ENCODE data around the gene LARP4B. TPM values are rescaled to one million over a fixed set of nuclear protein-coding genes. Genes with fewer than 3 reads are reported as not detected.

The LARP4B gene
- total RNA-seq, 1 experiment from 2014 or later, result 47.7 TPM

- no peaks in the 10 kb centered on the region for H3K9me3 ChIP-seq (replicated peaks)
- H3K4me1 ChIP-seq (replicated peaks), result no peaks in the 10 kb centered on the region
- H3K4me3 ChIP-seq, result no peak overlapping the region
- H3K36me3 ChIP-seq, result peaks cover 17% of the 10 kb centered on the region
- no peak for DNase-seq (ENCODE audit: low read depth in 1 of 2, low spot score in 2 of 2)
- H3K27me3 ChIP-seq (replicated peaks), result no peaks in the 10 kb centered on the region
- H3K27ac ChIP-seq, result no peak overlapping the region
Observed at GRCh38 chr10:898141-898540, 33.4 kb downstream of the LARP4B start.

- no peaks in the 10 kb centered on the region for H3K4me1 ChIP-seq (replicated peaks)
- peaks cover 7% of the 10 kb centered on the region for H3K36me3 ChIP-seq
- no peaks in the 10 kb centered on the region for H3K27me3 ChIP-seq (replicated peaks)
- no peaks in the 10 kb centered on the region for H3K9me3 ChIP-seq (replicated peaks)
- DNase-seq (ENCODE audit: low read depth in 1 of 2, low spot score in 2 of 2), result no peak
- no peak overlapping the region for H3K27ac ChIP-seq
- H3K4me3 ChIP-seq, result no peak overlapping the region
Observed at GRCh38 chr10:896982-897381, 34.5 kb downstream of the LARP4B start.

DNA sequence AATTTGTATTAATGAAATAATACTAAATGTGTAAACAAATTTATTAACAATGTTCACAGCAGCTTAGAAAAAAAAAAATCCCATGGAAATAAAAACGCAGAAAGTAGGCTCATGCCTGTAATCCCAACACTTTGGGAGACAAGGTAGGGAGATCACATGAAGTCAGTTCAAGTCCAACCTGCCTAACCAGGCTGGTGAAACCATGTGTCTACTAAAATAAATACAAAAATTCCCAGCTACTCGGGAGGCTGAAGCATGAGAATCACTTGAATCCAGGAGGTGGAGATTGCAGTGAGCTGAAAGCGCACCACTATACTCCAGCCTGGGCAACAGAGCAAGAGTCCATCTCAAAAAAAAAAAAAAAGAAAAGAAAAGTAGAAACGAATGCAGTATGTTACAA, 36.2 kb downstream of the LARP4B start:
- Histone ChIP-seq H3K4me3 (no peak overlapping the region), H3K27ac (no peak overlapping the region), H3K27me3 (replicated peaks) (no peaks in the 10 kb centered on the region), H3K36me3 (peaks cover 3% of the 10 kb centered on the region), H3K4me1 (replicated peaks) (no peaks in the 10 kb centered on the region), H3K9me3 (replicated peaks) (no peaks in the 10 kb centered on the region)
- DNase-seq (ENCODE audit: low read depth in 1 of 2, low spot score in 2 of 2), result no peak

- no peak overlapping the region for H3K4me3 ChIP-seq
- H3K27me3 ChIP-seq (replicated peaks), result no peaks in the 10 kb centered on the region
- H3K27ac ChIP-seq, result no peak overlapping the region
- no peaks in the 10 kb centered on the region for H3K4me1 ChIP-seq (replicated peaks)
- no peak for DNase-seq (ENCODE audit: low read depth in 1 of 2, low spot score in 2 of 2)
- H3K9me3 ChIP-seq (replicated peaks), result no peaks in the 10 kb centered on the region
- peaks cover 88% of the 10 kb centered on the region for H3K36me3 ChIP-seq
Observed at GRCh38 chr10:878895-879294, 52.6 kb downstream of the LARP4B start.

GRCh38 chr10:878333-878759, 53.2 kb downstream of the LARP4B start:
- Histone ChIP-seq H3K4me1 (replicated peaks) (no peaks in the 10 kb centered on the region), H3K36me3 (peaks cover 92% of the 10 kb centered on the region), H3K27ac (no peak overlapping the region), H3K9me3 (replicated peaks) (no peaks in the 10 kb centered on the region), H3K27me3 (replicated peaks) (no peaks in the 10 kb centered on the region), H3K4me3 (no peak overlapping the region)
- DNase-seq (ENCODE audit: low read depth in 1 of 2, low spot score in 2 of 2), result no peak

DNA sequence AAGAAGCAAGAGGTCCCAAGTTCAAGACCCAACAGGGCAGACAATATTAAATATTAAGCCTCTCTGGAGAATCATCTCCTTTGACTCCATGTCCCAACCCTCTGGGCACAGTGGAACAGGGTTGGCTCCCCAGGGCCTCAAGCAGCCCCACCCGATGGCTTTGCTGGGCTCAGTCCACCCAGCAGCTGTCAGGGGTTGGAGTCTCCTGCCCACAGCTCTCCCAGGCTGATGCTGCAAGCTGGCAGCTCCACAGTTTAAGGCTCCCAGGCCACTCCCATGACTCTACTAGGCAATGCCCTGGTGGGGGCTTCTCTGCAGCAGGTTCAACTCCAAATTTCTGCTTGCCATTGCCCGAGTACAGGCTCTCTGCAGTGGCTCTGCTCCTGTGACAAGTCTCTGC, 55.1 kb downstream of the LARP4B start:
- no peaks in the 10 kb centered on the region for H3K4me1 ChIP-seq (replicated peaks)
- H3K27ac ChIP-seq, result no peak overlapping the region
- peaks cover 95% of the 10 kb centered on the region for H3K36me3 ChIP-seq
- H3K9me3 ChIP-seq (replicated peaks), result no peaks in the 10 kb centered on the region
- no peaks in the 10 kb centered on the region for H3K27me3 ChIP-seq (replicated peaks)
- no peak for DNase-seq (ENCODE audit: low read depth in 1 of 2, low spot score in 2 of 2)
- H3K4me3 ChIP-seq, result no peak overlapping the region

- Histone ChIP-seq H3K36me3 (peaks cover 78% of the 10 kb centered on the region), H3K4me1 (replicated peaks) (no peaks in the 10 kb centered on the region), H3K27me3 (replicated peaks) (no peaks in the 10 kb centered on the region), H3K4me3 (no peak overlapping the region), H3K27ac (no peak overlapping the region), H3K9me3 (replicated peaks) (no peaks in the 10 kb centered on the region)
- DNase-seq (ENCODE audit: low read depth in 1 of 2, low spot score in 2 of 2), result no peak
Observed at GRCh38 chr10:873020-873419, 58.5 kb downstream of the LARP4B start.

DNA sequence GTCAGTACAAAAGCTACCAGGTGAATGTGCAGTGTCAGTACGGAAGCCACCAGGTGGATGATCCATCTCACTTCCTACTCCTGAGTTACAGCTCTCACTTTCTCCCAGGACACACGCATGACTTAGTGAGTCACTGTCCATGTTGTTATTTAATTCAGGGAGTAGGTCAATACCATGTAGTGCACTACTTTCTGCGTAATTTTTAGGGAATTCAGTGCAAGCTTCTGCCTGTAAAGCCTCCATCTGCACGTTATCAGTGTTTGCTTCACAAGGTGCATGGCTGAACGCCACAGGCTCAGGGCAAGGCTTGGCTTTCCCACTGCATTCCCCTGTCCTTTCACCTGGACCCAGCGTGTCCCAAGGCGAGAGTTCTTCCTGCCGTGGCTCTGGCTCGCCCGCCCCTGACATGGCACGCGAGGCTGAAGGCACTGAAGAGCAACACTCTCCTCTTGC, 59.5 kb downstream of the LARP4B start:
- Histone ChIP-seq H3K27me3 (replicated peaks) (no peaks in the 10 kb centered on the region), H3K27ac (no peak overlapping the region), H3K36me3 (peaks cover 75% of the 10 kb centered on the region), H3K4me3 (no peak overlapping the region), H3K9me3 (replicated peaks) (no peaks in the 10 kb centered on the region), H3K4me1 (replicated peaks) (no peaks in the 10 kb centered on the region)
- no peak for DNase-seq (ENCODE audit: low read depth in 1 of 2, low spot score in 2 of 2)

DNA sequence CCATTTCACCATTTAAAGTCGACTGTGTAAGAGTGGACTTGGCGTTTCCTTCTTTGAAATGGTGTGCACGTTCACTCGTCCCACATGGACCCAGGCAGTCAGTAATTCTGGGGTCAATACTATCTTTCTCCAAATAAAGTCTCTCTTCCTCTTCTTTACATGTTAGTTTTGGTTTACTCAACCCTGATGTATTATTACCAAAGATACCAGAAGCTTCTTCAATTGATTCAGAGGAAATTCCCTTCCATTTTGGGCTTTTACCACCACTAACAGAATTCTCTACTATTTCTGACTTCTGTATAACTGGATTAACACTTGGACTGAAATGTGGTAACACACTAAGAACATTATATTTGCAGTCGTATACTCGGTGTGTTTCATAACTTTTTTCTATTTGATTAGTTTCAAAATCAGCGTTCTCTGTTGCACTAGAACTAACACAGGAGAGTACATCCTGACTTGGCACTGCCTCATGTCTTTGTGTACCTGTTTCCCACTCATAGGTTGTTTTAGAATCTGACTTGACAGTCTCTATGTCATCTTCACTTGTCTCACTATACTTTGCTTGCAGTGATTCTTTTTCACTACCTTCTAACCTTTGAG, 60.8 kb downstream of the LARP4B start:
- Histone ChIP-seq H3K36me3 (peaks cover 75% of the 10 kb centered on the region), H3K4me3 (no peak overlapping the region), H3K4me1 (replicated peaks) (no peaks in the 10 kb centered on the region), H3K27ac (no peak overlapping the region), H3K27me3 (replicated peaks) (no peaks in the 10 kb centered on the region), H3K9me3 (replicated peaks) (no peaks in the 10 kb centered on the region)
- DNase-seq (ENCODE audit: low read depth in 1 of 2, low spot score in 2 of 2), result no peak

GRCh38 chr10:869171-869570, 62.3 kb downstream of the LARP4B start:
- no peaks in the 10 kb centered on the region for H3K9me3 ChIP-seq (replicated peaks)
- no peak for DNase-seq (ENCODE audit: low read depth in 1 of 2, low spot score in 2 of 2)
- H3K4me3 ChIP-seq, result no peak overlapping the region
- no peaks in the 10 kb centered on the region for H3K4me1 ChIP-seq (replicated peaks)
- H3K27ac ChIP-seq, result no peak overlapping the region
- peaks cover 72% of the 10 kb centered on the region for H3K36me3 ChIP-seq
- H3K27me3 ChIP-seq (replicated peaks), result no peaks in the 10 kb centered on the region

DNA sequence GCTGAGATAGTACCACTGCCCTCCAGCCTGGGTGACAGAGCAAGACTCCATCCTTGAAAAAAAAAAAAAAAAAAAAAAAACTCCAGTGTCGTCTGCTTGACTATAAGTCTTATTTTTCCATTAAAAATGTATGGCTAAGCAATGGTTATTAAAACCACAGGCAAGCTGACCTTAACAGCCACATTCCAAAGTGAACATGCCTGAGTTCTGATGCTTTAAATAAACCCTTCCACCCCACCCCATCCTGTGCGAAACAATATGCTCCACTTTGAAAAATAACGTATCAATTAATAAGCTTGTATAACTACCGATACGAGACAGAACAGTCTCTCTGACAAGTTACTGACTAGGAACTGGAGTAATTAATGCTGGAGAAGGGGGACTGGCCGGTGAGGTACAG, 63.7 kb downstream of the LARP4B start:
- H3K9me3 ChIP-seq (replicated peaks), result no peaks in the 10 kb centered on the region
- no peaks in the 10 kb centered on the region for H3K4me1 ChIP-seq (replicated peaks)
- peaks cover 71% of the 10 kb centered on the region for H3K36me3 ChIP-seq
- no peak for DNase-seq (ENCODE audit: low read depth in 1 of 2, low spot score in 2 of 2)
- H3K27me3 ChIP-seq (replicated peaks), result no peaks in the 10 kb centered on the region
- no peak overlapping the region for H3K4me3 ChIP-seq
- no peak overlapping the region for H3K27ac ChIP-seq

GRCh38 chr10:866577-866941, 64.9 kb downstream of the LARP4B start:
- Histone ChIP-seq H3K4me1 (replicated peaks) (no peaks in the 10 kb centered on the region), H3K9me3 (replicated peaks) (no peaks in the 10 kb centered on the region), H3K36me3 (peaks cover 71% of the 10 kb centered on the region), H3K4me3 (no peak overlapping the region), H3K27me3 (replicated peaks) (no peaks in the 10 kb centered on the region), H3K27ac (no peak overlapping the region)
- no peak for DNase-seq (ENCODE audit: low read depth in 1 of 2, low spot score in 2 of 2)

DNA sequence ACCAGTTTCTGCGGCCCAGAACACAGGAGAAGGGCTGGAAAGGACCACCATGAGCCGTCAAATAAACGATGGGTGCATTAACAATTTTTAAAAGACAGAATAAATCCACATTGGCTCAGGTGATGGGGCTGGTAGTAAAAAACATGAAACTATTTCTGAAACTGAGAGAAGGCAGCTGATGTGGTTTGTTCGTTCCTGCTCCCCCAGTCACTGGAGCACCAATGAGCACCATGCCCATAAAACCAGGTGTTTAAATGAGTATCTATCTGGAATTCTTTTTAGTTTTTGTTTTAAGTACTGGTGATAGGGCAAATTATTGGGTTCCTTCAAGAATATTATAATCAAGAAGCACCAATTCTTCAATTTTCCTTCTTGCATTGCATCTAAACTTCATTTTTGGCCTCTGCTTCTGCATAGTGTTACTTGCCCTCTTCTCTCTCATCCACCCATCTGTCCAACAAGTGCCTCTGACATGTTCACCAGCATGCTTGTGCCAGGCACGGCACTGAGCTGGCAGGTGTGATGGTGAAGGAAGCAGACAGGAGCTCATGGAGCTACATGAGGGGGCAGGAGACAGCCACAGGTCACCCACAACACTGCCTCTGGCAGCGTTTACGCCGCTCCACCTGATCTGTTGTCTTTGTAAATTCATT, 65.5 kb downstream of the LARP4B start:
- DNase-seq (ENCODE audit: low read depth in 1 of 2, low spot score in 2 of 2), result no peak

DNA sequence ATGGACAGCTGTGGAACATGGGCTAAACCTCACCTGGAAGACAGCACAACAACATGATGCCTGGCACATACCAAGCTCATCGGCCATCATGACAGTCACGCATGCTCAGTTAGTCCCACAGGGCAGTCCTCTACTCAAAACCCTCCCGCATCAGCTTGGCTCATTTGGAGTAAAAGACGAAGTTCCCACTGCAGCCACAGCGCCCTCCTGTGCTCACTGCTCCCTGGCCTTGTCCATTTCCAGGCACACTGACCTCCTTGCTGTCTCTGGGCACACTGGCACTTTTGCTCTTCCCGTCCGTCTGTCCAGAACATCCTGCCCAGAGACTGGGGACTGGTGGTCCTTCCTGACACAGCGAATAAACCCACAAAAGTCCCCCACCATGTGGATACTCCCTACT, 66.2 kb downstream of the LARP4B start:
- Histone ChIP-seq H3K4me3 (no peak overlapping the region), H3K27me3 (replicated peaks) (no peaks in the 10 kb centered on the region), H3K4me1 (replicated peaks) (no peaks in the 10 kb centered on the region), H3K27ac (no peak overlapping the region), H3K9me3 (replicated peaks) (no peaks in the 10 kb centered on the region), H3K36me3 (peaks cover 71% of the 10 kb centered on the region)
- DNase-seq (ENCODE audit: low read depth in 1 of 2, low spot score in 2 of 2), result no peak

More for the DNA sequence above, 65.5 kb downstream of the LARP4B start:
- Histone ChIP-seq H3K27me3 (replicated peaks) (no peaks in the 10 kb centered on the region), H3K4me3 (no peak overlapping the region), H3K9me3 (replicated peaks) (no peaks in the 10 kb centered on the region), H3K27ac (no peak overlapping the region), H3K36me3 (peaks cover 71% of the 10 kb centered on the region), H3K4me1 (replicated peaks) (no peaks in the 10 kb centered on the region)

DNA sequence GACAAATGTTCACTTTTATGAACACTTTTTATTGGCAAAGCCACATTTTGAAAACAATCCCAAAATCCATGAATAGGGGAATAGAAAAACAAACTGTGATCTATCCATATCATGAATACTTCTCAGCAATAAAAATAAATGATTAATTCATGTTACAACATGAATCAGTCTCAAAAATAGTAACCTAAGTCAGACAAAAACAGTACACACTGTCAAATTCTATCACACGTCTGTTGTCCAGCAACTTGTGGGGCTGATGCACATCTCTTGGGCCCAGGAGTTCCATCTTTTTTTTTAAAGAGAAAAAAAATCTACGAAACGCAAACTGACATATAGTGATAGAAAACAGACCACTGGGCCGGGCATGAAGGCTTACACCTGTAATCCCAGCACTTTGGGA, 71.0 kb downstream of the LARP4B start:
- Histone ChIP-seq H3K27me3 (replicated peaks) (no peaks in the 10 kb centered on the region), H3K9me3 (replicated peaks) (no peaks in the 10 kb centered on the region), H3K27ac (no peak overlapping the region), H3K4me3 (no peak overlapping the region), H3K4me1 (replicated peaks) (no peaks in the 10 kb centered on the region), H3K36me3 (peaks cover 90% of the 10 kb centered on the region)
- DNase-seq (ENCODE audit: low read depth in 1 of 2, low spot score in 2 of 2), result no peak
